HL-60/S4 (cell line): ENCODE results near the gene ISG20L2.

ENCODE experiments used
- in situ Hi-C: fragments of 300-500 bp; cut with MboI; formaldehyde crosslinking; loops from 2 replicates; pipeline ENCODE4 v1.14.3; 2022; ENCODE audit warnings: low sequenced_read_pairs

The ISG20L2 gene

DNA sequence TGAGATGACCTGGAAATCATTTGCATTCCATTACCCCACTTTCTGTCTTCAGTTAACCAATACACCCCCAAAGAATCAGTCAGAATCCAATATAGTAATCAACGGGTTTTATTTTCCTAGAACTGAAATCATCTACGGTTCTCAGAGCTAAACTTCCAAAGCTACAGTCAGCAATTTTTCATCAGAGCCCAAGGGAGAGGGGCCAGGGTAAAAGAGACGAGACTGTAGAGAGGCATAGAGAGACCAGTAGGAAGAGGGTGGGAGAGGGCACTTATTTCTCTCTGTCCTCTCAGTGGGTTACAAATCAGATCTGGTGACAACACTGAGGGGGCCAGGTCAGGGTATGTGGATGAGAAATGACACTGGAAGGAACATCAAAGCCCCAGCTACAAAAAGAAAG, 13.5 kb upstream of the ISG20L2 start:
- in situ Hi-C loops: no loop called here

GRCh38 chr1:156741481-156741983, 13.0 kb upstream of the ISG20L2 start:
- in situ Hi-C loops: no loop called here

DNA sequence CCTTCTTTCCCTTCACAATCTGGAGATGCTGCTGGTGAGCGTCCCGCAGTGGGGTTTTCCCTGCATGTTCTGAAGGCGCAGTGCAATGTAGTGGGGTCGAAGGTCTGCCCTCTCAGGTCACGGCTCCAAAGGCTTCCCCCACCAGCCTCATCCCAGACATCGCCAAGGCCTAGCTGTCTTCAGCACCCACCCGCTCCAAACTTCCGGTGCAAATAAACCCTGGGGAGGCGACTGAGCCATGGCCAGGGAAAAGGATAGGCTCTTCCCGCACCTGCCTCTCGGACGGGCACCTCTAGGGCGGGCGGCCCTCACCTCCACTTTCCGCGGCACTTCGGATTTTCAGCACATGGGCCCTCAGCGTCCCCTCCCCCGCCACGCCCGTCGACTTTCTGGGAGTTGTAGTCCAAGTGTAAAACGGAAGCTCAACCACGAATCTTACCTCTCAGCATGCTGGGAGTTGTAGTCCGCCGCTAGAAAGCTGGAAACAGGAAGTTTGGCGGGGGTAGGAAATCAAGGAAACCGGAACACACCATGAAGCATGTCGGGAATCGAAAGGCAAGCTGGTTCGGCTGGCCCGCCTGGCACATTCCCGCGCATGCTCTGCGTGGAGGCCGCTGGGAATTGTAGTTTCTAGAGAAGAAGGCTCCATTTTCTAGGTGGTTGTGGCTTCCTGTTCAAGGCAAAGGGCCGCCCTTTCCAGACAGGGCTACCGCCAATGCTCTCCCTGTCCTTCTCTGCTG, 12.3 kb upstream of the ISG20L2 start, which contains the start of gene MRPL24:
Gene MRPL24 (minus strand): TSS at position 348 of the 740 bp plus-strand sequence. CDS start 2,384 bp downstream, outside the sequence.
- in situ Hi-C loops: no loop called here

- in situ Hi-C loops: no loop called here
Measured at GRCh38 chr1:156740237-156740740, 11.7 kb upstream of the ISG20L2 start.

- in situ Hi-C loops: no loop called here
Measured at GRCh38 chr1:156738916-156739315, 10.3 kb upstream of the ISG20L2 start.

- in situ Hi-C loops: no loop called here
Measured at GRCh38 chr1:156738407-156738806, 9.8 kb upstream of the ISG20L2 start.

DNA sequence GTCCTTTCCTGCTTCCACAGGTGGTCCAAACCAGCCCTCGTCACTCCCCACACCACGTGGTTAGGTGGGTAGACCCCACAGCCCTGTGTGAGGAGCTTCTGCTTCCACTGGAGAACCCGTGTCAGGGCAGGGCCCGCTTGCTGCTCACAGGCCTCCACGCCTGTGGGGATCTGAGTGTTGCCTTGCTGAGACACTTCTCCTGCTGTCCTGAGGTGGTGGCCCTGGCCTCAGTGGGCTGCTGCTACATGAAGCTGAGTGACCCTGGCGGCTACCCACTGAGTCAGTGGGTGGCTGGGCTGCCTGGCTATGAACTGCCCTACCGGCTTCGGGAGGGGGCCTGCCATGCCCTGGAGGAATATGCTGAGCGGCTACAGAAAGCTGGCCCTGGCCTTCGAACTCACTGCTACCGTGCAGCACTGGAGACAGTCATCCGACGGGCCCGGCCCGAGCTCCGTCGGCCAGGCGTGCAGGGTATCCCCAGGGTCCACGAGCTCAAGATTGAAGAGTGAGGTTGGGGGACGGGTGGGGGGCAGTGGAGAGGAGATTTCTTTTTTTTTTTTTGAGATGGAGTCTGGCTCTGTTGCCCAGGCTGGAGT, 5.5 kb upstream of the ISG20L2 start:
- in situ Hi-C loops: no loop called here

GRCh38 chr1:156727926-156728598, 504 bp downstream of the ISG20L2 start, which contains the start of gene METTL25B:
Gene METTL25B (plus strand): TSS chr1:156728469. CDS start chr1:156729105, 636 bp downstream.
- in situ Hi-C loops: no loop called here

GRCh38 chr1:156727492-156727891, 1.1 kb downstream of the ISG20L2 start:
- in situ Hi-C loops: no loop called here

DNA sequence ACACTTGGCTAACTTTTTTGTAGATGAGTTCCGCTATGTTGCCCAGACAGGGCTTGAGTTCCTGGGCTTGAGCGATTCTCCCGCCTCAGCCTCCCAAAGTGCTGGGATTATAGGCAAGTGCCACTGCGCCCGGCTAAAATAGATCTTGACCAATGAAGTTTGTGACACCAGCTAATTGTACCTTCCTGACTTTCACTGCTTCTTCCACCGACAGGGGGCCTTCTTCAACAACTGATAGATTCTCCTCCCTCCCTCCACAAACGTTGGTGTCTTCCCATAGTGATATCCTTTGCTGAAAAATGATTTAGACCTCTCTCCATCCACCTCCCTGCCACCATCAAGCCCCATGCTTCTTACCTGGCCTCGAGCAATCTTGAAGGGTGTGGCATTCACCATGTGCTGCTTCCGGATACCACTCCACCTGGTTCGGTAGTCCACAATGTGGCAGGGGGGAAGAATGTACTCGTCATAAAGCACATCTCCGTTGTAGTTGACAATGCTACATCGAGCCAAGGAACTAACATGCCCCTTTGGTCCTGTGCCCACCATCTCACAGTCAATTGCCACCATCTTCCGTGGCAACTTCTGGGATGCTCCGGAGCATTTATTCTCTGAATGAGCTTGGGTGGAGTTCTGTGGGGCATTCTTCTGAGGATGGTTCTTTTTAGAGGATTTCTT, 1.9 kb downstream of the ISG20L2 start:
- in situ Hi-C loops: no loop called here

DNA sequence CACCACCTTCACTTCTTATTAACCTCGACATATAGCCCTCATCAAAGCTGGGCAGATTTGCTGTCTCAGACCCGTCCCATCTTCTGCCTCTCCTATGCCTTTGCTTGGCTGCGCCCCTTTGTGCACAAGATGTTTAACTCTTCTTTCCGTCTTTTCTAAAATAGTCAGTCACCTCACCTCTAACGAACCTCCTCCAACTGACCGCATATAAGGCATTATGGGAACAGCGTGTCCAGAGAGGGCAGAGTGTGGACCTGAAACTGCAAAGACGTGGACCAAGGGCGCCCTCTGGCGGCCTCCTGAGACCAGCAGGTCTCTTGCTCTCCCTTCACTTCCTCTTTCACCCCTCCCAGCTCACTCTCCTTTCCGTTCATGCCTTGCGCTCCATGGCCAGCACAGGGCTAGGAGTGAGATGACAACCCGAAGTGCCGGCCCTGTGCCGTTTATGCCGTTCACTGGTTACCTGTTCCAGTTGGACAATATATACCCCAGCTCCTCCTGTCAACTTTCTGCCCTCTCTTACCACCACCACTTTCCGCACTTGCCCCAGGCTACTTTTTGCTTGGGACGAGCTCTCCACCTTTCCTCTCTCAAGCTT, 2.8 kb downstream of the ISG20L2 start:
- in situ Hi-C loops: no loop called here

DNA sequence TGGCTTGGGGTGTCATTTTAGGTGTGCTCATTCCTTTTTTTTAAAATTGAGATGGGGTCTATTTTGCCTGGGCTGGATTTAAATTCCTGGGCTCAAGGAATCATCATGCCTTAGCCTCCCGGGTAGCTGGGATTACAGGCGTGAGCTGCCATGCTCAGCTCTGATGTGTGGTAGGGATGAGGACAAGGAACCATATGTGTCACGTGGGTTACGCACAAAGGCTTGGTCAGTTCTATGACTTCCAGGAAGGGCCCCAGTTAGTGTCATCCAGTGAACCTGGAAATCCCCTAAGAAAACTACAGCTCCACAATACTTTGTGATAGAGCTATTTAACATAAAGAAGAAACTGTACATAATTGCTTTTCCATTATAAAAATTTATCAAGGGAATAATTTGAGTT, 7.0 kb downstream of the ISG20L2 start:
- in situ Hi-C loops: no loop called here

GRCh38 chr1:156721131-156721530, 7.4 kb downstream of the ISG20L2 start:
- in situ Hi-C loops: no loop called here

GRCh38 chr1:156717351-156717750, 11.2 kb downstream of the ISG20L2 start:
- in situ Hi-C loops: no loop called here

DNA sequence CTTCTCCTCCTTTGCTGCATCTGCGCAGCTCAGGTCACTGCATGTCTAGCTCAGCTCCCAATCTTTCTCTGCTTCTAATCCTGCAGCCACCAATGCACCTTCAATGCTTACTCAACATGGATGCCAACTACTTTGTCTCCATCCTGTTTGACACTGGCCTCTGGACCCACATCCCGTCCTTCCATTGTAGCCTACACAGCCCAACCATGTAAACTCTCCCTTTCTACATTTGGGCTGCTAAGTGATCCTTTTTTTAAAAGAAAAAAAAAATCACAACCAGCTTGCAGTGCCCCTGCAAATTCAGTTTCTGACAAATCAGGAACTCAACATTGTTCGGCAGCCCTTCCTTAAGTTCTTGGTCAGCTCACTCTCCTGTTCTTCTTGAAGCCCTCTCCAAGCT, 13.7 kb downstream of the ISG20L2 start:
- in situ Hi-C loops: no loop called here

- in situ Hi-C loops: no loop called here
Measured at GRCh38 chr1:156712626-156713025, 15.9 kb downstream of the ISG20L2 start.

GRCh38 chr1:156711011-156711817, 17.4 kb downstream of the ISG20L2 start:
- in situ Hi-C loops: no loop called here

- in situ Hi-C loops: no loop called here
Measured at GRCh38 chr1:156709757-156710489, 18.6 kb downstream of the ISG20L2 start.

DNA sequence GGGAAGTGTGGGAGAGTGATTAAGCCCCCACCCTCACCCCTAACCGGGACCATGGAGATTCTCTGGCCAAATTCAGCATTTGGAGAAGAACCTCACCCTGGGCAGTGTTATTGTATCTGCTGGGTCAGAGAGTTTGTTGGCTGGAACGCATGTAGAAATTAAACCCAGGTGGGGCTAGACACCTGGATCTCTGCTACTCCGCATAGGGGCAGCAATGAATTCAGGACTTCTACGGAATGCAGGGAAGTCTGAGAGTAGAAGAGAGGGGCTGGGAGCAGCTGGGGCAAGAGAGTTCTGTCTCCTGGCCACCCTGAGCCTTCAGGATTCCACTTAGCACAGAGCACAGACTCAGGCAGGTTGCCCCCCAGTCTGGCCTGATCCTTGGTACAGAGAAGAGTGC, 19.5 kb downstream of the ISG20L2 start:
- in situ Hi-C loops: no loop called here
